H1 (cell line): ENCODE data around the gene MRPL41. TPM values are rescaled to one million over a fixed set of nuclear protein-coding genes. Genes with fewer than 3 reads are reported as not detected.

Experiments
- CTCF ChIA-PET: fragments of 300-600 bp; sonication (Branson Sonifier 250); formaldehyde crosslinking; loops from one replicate; lab custom pipeline; 2021; ENCODE audit not compliant: partially characterized antibody; lab: Charles Lee
- POLR2A ChIA-PET: fragments of 300-600 bp; sonication (Branson Sonifier 250); formaldehyde crosslinking; loops from one replicate; lab custom pipeline; 2021; ENCODE audit warnings: inconsistent platforms; ENCODE audit not compliant: partially characterized antibody; lab: Charles Lee
- DNase-seq, 2 experiments: peaks; one replicate each; pipeline versions ENCODE4 v3.0.0 to v3.0.0-alpha.2; 2010 to 2022; ENCODE audit warnings: low spot score in 2 of 2, low read depth in 1 of 2, mixed read lengths in 1 of 2
- FAIRE-seq: peaks from 2 replicates; lab custom pipeline; 2011; peaks lifted over from hg19 to GRCh38; lab: Jason Lieb, UNC
- H2AFZ ChIP-seq: 2 replicates; pipeline ENCODE4 v1.8.1; 2012; ENCODE audit warnings: low read length, inconsistent platforms
- H2AK5ac ChIP-seq: 2 replicates; pipeline ENCODE4 v1.6.1; 2013; ENCODE audit warnings: low read depth, low read length
- H2BK120ac ChIP-seq: replicated peaks from 2 replicates; pipeline ENCODE3; 2013; ENCODE audit warnings: low read depth, low read length, inconsistent platforms
- H2BK12ac ChIP-seq: 2 replicates; pipeline ENCODE4 v1.6.1; 2013; ENCODE audit warnings: low read depth, low read length
- H2BK15ac ChIP-seq: 2 replicates; pipeline ENCODE4 v1.6.1; 2013; ENCODE audit warnings: low read length
- H2BK20ac ChIP-seq: 2 replicates; pipeline ENCODE4 v1.6.1; 2013; ENCODE audit warnings: low read length
- H2BK5ac ChIP-seq: 2 replicates; pipeline ENCODE4 v1.6.1; 2013; ENCODE audit warnings: low read depth, low read length
- H3K14ac ChIP-seq: 2 replicates; pipeline ENCODE4 v1.6.1; 2013; ENCODE audit warnings: inconsistent platforms; ENCODE audit not compliant: insufficient read length
- H3K18ac ChIP-seq: 2 replicates; pipeline ENCODE4 v1.6.1; 2013; ENCODE audit warnings: low read length; ENCODE audit errors: extremely low read depth
- H3K23ac ChIP-seq: 2 replicates; pipeline ENCODE4 v1.6.1; 2013; ENCODE audit warnings: inconsistent platforms; ENCODE audit not compliant: insufficient read length
- H3K23me2 ChIP-seq: 2 replicates; pipeline ENCODE4 v1.6.1; 2013; ENCODE audit warnings: low read depth, low read length
- H3K27ac ChIP-seq: 2 replicates; pipeline ENCODE4 v1.6.1; 2011; ENCODE audit warnings: low read depth, low read length, inconsistent platforms
- H3K27me3 ChIP-seq, 4 experiments: replicated peaks in 1 of 4; 1 replicate in 1 of 4; 2 replicates in 3 of 4; pipeline versions ENCODE4 v1.6.1 to v1.8.1; 2011 to 2013; ENCODE audit warnings: low read length in 3 of 4, mild to moderate bottlenecking in 3 of 4, inconsistent platforms in 2 of 4, mixed read lengths in 2 of 4, moderate library complexity in 1 of 4; ENCODE audit not compliant: control insufficient read depth in 3 of 4, insufficient read depth in 3 of 4; ENCODE audit errors: extremely low read depth in 1 of 4
- H3K36me3 ChIP-seq, 4 experiments: 2 replicates each; pipeline versions ENCODE4 v1.6.1 to v1.8.1; 2011 to 2013; ENCODE audit warnings: mild to moderate bottlenecking in 4 of 4, low read length in 3 of 4, moderate library complexity in 2 of 4, control low read depth in 1 of 4, inconsistent platforms in 1 of 4; ENCODE audit not compliant: insufficient read depth in 4 of 4, control insufficient read depth in 2 of 4
- H3K4ac ChIP-seq: replicated peaks from 2 replicates; pipeline ENCODE3; 2013; ENCODE audit warnings: low read length, low read depth, mixed read lengths, inconsistent platforms; ENCODE audit not compliant: insufficient read length
- H3K4me1 ChIP-seq, 4 experiments: replicated peaks in 1 of 4; 1 replicate in 1 of 4; 2 replicates in 3 of 4; pipeline versions ENCODE4 v1.6.1 to v1.8.1; 2011 to 2013; ENCODE audit warnings: low read length in 3 of 4, inconsistent platforms in 2 of 4, mixed read lengths in 1 of 4; ENCODE audit not compliant: insufficient read depth in 4 of 4, control insufficient read depth in 3 of 4
- H3K4me2 ChIP-seq, 2 experiments: 2 replicates each; pipeline versions ENCODE4 v1.6.1 to v1.8.1; 2011 to 2013; ENCODE audit warnings: low read depth in 2 of 2, low read length in 2 of 2, control low read depth in 1 of 2, inconsistent platforms in 1 of 2, mild to moderate bottlenecking in 1 of 2; ENCODE audit not compliant: insufficient read depth in 1 of 2
- H3K4me3 ChIP-seq, 4 experiments: fragments of 200-600, 300-600 bp in 1 of 4; sonication (generic), shearing (Covaris generic), sonication (Bioruptor Twin) in 1 of 4; 2 replicates each; pipeline versions ENCODE4 v1.5.1 to v1.8.1; 2011 to 2016; ENCODE audit warnings: low read length in 4 of 4, low read depth in 3 of 4, control low read depth in 2 of 4, inconsistent platforms in 2 of 4, mild to moderate bottlenecking in 2 of 4, mixed read lengths in 1 of 4, moderate library complexity in 1 of 4; ENCODE audit not compliant: insufficient read depth in 2 of 4; ENCODE audit errors: extremely low read depth in 1 of 4
- H3K56ac ChIP-seq: replicated peaks from 2 replicates; pipeline ENCODE3; 2013; ENCODE audit warnings: low read depth, mild to moderate bottlenecking, mixed read lengths, low read length, inconsistent platforms; ENCODE audit not compliant: insufficient read length
- H3K79me1 ChIP-seq: 2 replicates; pipeline ENCODE4 v1.6.1; 2013; ENCODE audit warnings: low read depth, low read length, control low read depth
- H3K79me2 ChIP-seq, 2 experiments: 2 replicates each; pipeline versions ENCODE4 v1.6.1 to v1.8.1; 2012 to 2013; ENCODE audit warnings: low read length in 2 of 2, mild to moderate bottlenecking in 2 of 2, inconsistent platforms in 1 of 2; ENCODE audit not compliant: insufficient read depth in 2 of 2, control insufficient read depth in 1 of 2
- H3K9ac ChIP-seq, 4 experiments: replicated peaks in 1 of 4; 1 replicate in 1 of 4; 2 replicates in 3 of 4; pipeline versions ENCODE4 v1.6.1 to v1.8.1; 2011 to 2013; ENCODE audit warnings: low read depth in 3 of 4, low read length in 3 of 4, control low read depth in 2 of 4, mild to moderate bottlenecking in 2 of 4, moderate library complexity in 2 of 4, inconsistent platforms in 1 of 4; ENCODE audit errors: extremely low read depth in 1 of 4
- H3K9me3 ChIP-seq, 2 experiments: 2 replicates each; pipeline versions ENCODE4 v1.6.1 to v1.8.1; 2012 to 2013; ENCODE audit warnings: mild to moderate bottlenecking in 2 of 2, moderate library complexity in 2 of 2, control low read depth in 1 of 2, inconsistent platforms in 1 of 2, low read depth in 1 of 2, low read length in 1 of 2, mixed read lengths in 1 of 2; ENCODE audit not compliant: insufficient read depth in 2 of 2
- H4K20me1 ChIP-seq, 2 experiments: replicated peaks in 1 of 2; 2 replicates each; pipeline versions ENCODE3 to v1.8.1; 2011 to 2013; ENCODE audit warnings: inconsistent platforms in 2 of 2, low read length in 2 of 2, mild to moderate bottlenecking in 1 of 2; ENCODE audit not compliant: insufficient read depth in 2 of 2, control insufficient read depth in 1 of 2
- H4K5ac ChIP-seq: 2 replicates; pipeline ENCODE4 v1.6.1; 2013; ENCODE audit warnings: low read length, low read depth, mixed read lengths, inconsistent platforms; ENCODE audit not compliant: insufficient read length
- H4K8ac ChIP-seq: 2 replicates; pipeline ENCODE4 v1.8.0; 2013; ENCODE audit warnings: mild to moderate bottlenecking, moderate library complexity, low read length, inconsistent platforms; ENCODE audit not compliant: insufficient read depth; ENCODE audit errors: extremely low read depth
- H4K91ac ChIP-seq: replicated peaks from 2 replicates; pipeline ENCODE3; 2013; ENCODE audit warnings: low read length, mixed read lengths, inconsistent platforms; ENCODE audit not compliant: insufficient read length
- BACH1 ChIP-seq: IDR thresholded peaks from 2 replicates; pipeline ENCODE4 v1.6.1; 2012; ENCODE audit warnings: low read length, improper control_type of control experiment
- CHD1 ChIP-seq: IDR thresholded peaks from 2 replicates; pipeline ENCODE4 v1.6.1; 2012; ENCODE audit warnings: low read depth, low read length, improper control_type of control experiment
- CREB1 ChIP-seq: IDR thresholded peaks from 2 replicates; pipeline ENCODE4 v1.6.1; 2012; ENCODE audit warnings: inconsistent platforms
- FOSL1 ChIP-seq: IDR thresholded peaks from 2 replicates; pipeline ENCODE4 v1.6.1; 2011; ENCODE audit warnings: mild to moderate bottlenecking, low read depth, low read length, moderate library complexity; ENCODE audit not compliant: insufficient read depth
- KDM1A ChIP-seq: fragments of 200-600, 300-600 bp; sonication (generic); IDR thresholded peaks from 2 replicates; pipeline ENCODE4 v1.7.1; 2016; ENCODE audit warnings: mild to moderate bottlenecking, low read length, borderline replicate concordance
- PHF8 ChIP-seq: fragments of 200-600 bp; sonication (generic); conservative IDR thresholded peaks from 2 replicates; pipeline ENCODE4 v1.7.1; 2012; ENCODE audit warnings: low read depth, mild to moderate bottlenecking, inconsistent platforms, low read length, moderate library complexity
- POU5F1 ChIP-seq: IDR thresholded peaks from 2 replicates; pipeline ENCODE4 v1.6.1; 2011; ENCODE audit warnings: low read depth, mild to moderate bottlenecking, low read length, moderate library complexity
- RBBP5 ChIP-seq: IDR thresholded peaks from 2 replicates; pipeline ENCODE4 v1.7.1; 2012; ENCODE audit warnings: low read depth, mild to moderate bottlenecking, inconsistent platforms, low read length, moderate library complexity, borderline replicate concordance
- RXRA ChIP-seq: IDR thresholded peaks from 2 replicates; pipeline ENCODE4 v1.6.1; 2011; ENCODE audit warnings: low read depth, mild to moderate bottlenecking, low read length, moderate library complexity; ENCODE audit not compliant: insufficient read depth
- SP1 ChIP-seq: IDR thresholded peaks from 2 replicates; pipeline ENCODE4 v1.6.1; 2011; ENCODE audit warnings: low read depth, low read length
- WGBS, 2 experiments: shearing (Covaris generic) in 1 of 2; methylation state at CpG; one replicate each; pipeline versions ENCODE4 v1.1.6 to v1.1.7; 2013 to 2015; ENCODE audit warnings: low lambda C conversion rate in 2 of 2, mixed read lengths in 2 of 2, inconsistent platforms in 1 of 2, low coverage in 1 of 2, missing lambda C conversion rate in 1 of 2; ENCODE audit not compliant: insufficient replicate concordance in 2 of 2, insufficient coverage in 1 of 2, insufficient read length in 1 of 2; ENCODE audit errors: extremely low coverage in 1 of 2, missing lambda C conversion rate in 1 of 2; 5-methylcytosine and 5-hydroxymethylcytosine counted together
- polyA plus RNA-seq, 7 experiments: library from polyadenylated mRNA; depleted of rRNA in 3 of 7; stranded (reverse) in 5 of 7; unstranded in 2 of 7; fragments of >200 nt in 5 of 7; fragments of 200-250 nt in 2 of 7; gene quantifications; 1 replicate in 5 of 7; 2 replicates in 1 of 7; 4 replicates in 1 of 7; pipeline versions ENCODE4 v1.2.1 to v1.2.3, GENCODE V29; 2011 to 2013; ENCODE audit warnings: missing spikeins in 2 of 7, mixed read lengths in 2 of 7
- total RNA-seq: library from RNA; stranded (reverse); fragmentation: NEBNext Ultra II Directional; extraction: Animal tissue kit (Norgen Biotek cat#: 25700); gene quantifications from 2 replicates; pipeline ENCODE4 v1.2.1, GENCODE V29; 2021
- TF ChIP-seq, protein P1 (sequence below): IDR thresholded peaks from 2 replicates; pipeline ENCODE4 v1.6.1; 2011; ENCODE audit warnings: low read length, improper control_type of control experiment

Gene MRPL41
- total and polyA plus RNA-seq, 2 of the 8 experiments (the other 6 are each of a cell fraction or from before 2014, with no cell fraction given), result 47.2 to 58.1 TPM

DNA sequence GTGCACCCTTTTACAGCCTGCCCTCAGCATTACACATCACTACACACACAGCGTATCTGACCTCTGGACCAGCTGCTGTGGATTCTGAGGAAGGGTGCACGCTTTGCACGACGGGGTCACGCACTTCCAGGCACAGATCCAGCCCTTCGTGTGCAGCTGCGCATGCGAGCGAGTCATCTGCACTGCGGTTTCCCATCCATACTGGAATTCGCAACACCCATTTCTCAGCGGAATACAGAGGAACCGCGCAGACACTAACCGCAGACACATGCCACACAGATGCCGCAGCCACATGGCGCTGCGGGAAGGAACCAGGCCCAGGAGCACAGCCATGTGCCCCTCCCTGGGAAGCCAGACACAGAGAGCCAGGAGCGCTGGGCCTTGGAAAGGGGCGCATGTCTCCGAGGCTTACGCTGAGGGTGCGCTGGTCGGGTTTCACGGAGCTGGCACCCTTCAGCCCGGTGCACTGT, 44.9 kb upstream of the MRPL41 start:
- H3K36me3 ChIP-seq, result no peaks in the 10 kb centered on the region
- H2AK5ac ChIP-seq, result no peak overlapping the region
- no peaks in the 10 kb centered on the region for H3K27me3 ChIP-seq
- no peak overlapping the region for H2BK120ac ChIP-seq
- H3K14ac ChIP-seq, result no peak overlapping the region
- H4K20me1 ChIP-seq, result no peaks in the 10 kb centered on the region
- H3K18ac ChIP-seq, result no peak overlapping the region
- H3K79me2 ChIP-seq, result no peaks in the 10 kb centered on the region
- H3K56ac ChIP-seq, result no peak overlapping the region
- no peak for DNase-seq
- H3K4me3 ChIP-seq, result no peak overlapping the region
- H3K4me1 ChIP-seq, result no peaks in the 10 kb centered on the region
- 0 out of 2 replicates have a peak, but pooled peaks cover 2% of the 10 kb centered on the region for H3K23me2 ChIP-seq
- FAIRE-seq, result no peak
- H3K23ac ChIP-seq, result no peak overlapping the region
- H2AFZ ChIP-seq, result no peak overlapping the region
- H3K9ac ChIP-seq, result no peak overlapping the region
- no peak overlapping the region for H3K27ac ChIP-seq
- no peak overlapping the region for H2BK12ac ChIP-seq
- H4K91ac ChIP-seq, result no peak overlapping the region
- no peak overlapping the region for H4K5ac ChIP-seq
- WGBS, 2 experiments, result 96% methylated on average over 26 of the region's 26 CpGs; no CpG with 5 or more reads in 1 of the 2 experiments
- ChIA-PET POLR2A (no interaction called here), CTCF (interaction anchor here (1.0 to 1.3 kb wide), 3 partner anchors 9 to 28 kb away, joined by 3 to 4 read pairs (median 3); no protein-coding TSS in a partner anchor)
- no peak overlapping the region for H3K4ac ChIP-seq
- no peak overlapping the region for H2BK15ac ChIP-seq
- no peak overlapping the region; the same call in 1 of the 2 replicates for H4K8ac ChIP-seq
- H3K79me1 ChIP-seq, result no peaks in the 10 kb centered on the region
- no peak overlapping the region for H3K4me2 ChIP-seq
- no peak overlapping the region for H2BK5ac ChIP-seq
- H2BK20ac ChIP-seq, result no peak overlapping the region
- peaks cover 0 to 22% of the 10 kb centered on the region in 2 experiments; a peak in 1 of 4 replicates for H3K9me3 ChIP-seq
- TF ChIP-seq SP1 (no peak), BACH1 (no peak), PHF8 (no peak), FOSL1 (no peak), CREB1 (no peak), RXRA (no peak), CHD1 (no peak), POU5F1 (no peak), RBBP5 (no peak), KDM1A (no peak)
- TF ChIP-seq, protein P1, sequence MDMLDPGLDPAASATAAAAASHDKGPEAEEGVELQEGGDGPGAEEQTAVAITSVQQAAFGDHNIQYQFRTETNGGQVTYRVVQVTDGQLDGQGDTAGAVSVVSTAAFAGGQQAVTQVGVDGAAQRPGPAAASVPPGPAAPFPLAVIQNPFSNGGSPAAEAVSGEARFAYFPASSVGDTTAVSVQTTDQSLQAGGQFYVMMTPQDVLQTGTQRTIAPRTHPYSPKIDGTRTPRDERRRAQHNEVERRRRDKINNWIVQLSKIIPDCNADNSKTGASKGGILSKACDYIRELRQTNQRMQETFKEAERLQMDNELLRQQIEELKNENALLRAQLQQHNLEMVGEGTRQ, result no peak
